Colonic mucosa (tissue), 4 donors: ENCODE results near the gene POTEF. TPM values are rescaled to one million over a fixed set of nuclear protein-coding genes. Genes with fewer than 3 reads are reported as not detected.
"Not testable (repeated sequence)": the region's sequence is repeated elsewhere in the genome, so short reads cannot be mapped to it uniquely, and the experiment has no call there.

Source experiments
- DNase-seq: peaks from one replicate; pipeline ENCODE4 v3.0.0-alpha.2; 2020
- H3K27ac ChIP-seq: fragments of 200-600 bp; one replicate; pipeline ENCODE4 v1.8.0; 2021
- H3K27me3 ChIP-seq: fragments of 200-600 bp; one replicate; pipeline ENCODE4 v1.8.0; 2021
- H3K36me3 ChIP-seq: fragments of 200-600 bp; one replicate; pipeline ENCODE4 v1.8.0; 2021
- H3K4me1 ChIP-seq: fragments of 200-600 bp; one replicate; pipeline ENCODE4 v1.8.0; 2021; ENCODE audit warnings: mild to moderate bottlenecking
- H3K4me3 ChIP-seq: fragments of 200-600 bp; one replicate; pipeline ENCODE4 v1.8.0; 2021
- H3K9ac ChIP-seq, 2 donors: one replicate each; pipeline ENCODE4 v1.7.0; 2013; ENCODE audit warnings: control low read depth in 2 of 2, low read depth in 2 of 2, low read length in 2 of 2
- H3K9me3 ChIP-seq: fragments of 200-600 bp; one replicate; pipeline ENCODE4 v1.8.0; 2021
- intact Hi-C: fragments of 100-400 bp; cut with DNase I; formaldehyde crosslinking; loops from one replicate; pipeline ENCODE4 v1.14.1; 2022
- total RNA-seq, 2 donors: library from RNA; stranded (reverse); fragmentation: NEBNext Ultra II Directional in 1 of 2; extraction: Animal tissue kit (Norgen Biotek cat#: 25700) in 1 of 2; gene quantifications; one replicate each; pipeline ENCODE4 v1.2.1, GENCODE V29; 2021
- TF ChIP-seq, protein P1 (sequence below): fragments of 200-600 bp; IDR thresholded peaks from one replicate; pipeline ENCODE4 v1.8.0; 2022; ENCODE audit warnings: antibody characterized with exemption, mild to moderate bottlenecking
- donor health status: healthy.
- donor health status: DM: no; HTN: no; CAD: no.
- donor health status: DM: no; HTN: no; CAD: no.

The POTEF gene
- total RNA-seq, 2 donors from 2014 or later: not detected

DNA sequence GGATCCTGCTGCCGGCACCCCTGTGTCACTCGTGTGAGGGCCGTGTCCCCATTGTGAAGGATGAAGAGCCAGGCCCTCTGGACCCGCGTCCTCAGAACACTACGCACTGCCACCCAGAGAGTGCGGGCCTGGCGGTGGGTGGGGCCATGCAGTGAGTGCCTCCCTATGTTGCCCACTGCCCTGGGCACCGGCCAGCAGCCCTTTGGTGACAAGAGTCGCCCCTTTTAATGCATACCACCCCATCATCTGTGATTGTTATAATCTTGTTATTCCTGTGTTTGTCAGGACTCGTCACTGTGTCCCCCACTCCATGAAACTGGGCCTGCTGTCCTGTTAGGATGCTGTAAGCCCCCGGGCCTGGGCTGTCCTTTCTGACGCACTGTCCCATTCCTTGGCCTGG, 9.3 kb upstream of the POTEF start:
- H3K9me3 ChIP-seq, H3K9ac ChIP-seq, H3K27me3 ChIP-seq, intact Hi-C loops, H3K4me3 ChIP-seq, H3K36me3 ChIP-seq, H3K4me1 ChIP-seq, DNase-seq, H3K27ac ChIP-seq: not testable (repeated sequence)

DNA sequence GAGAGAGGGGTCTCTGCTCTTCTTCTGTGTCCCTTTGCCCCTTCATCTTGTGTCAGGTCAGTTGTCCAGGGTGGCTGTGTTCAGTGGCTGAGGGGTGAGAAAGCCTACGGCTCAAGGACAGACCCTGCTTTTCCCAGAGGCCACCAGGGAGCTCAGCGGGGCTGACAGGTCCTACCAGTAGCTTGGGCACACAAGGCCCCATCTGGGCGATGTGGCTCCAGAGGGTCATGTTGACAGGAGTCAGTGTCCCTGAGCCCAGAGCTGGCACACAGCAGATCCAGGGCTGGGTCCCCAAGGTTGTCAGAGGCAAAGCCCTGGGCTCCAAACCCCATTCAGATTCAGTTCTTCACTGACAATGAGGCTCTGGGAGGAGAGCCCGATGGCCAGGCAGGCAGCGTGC, 8.1 kb upstream of the POTEF start:
- H3K27ac ChIP-seq, H3K4me1 ChIP-seq, H3K4me3 ChIP-seq, H3K9me3 ChIP-seq, H3K36me3 ChIP-seq, intact Hi-C loops, DNase-seq, H3K27me3 ChIP-seq, H3K9ac ChIP-seq: not testable (repeated sequence)

DNA sequence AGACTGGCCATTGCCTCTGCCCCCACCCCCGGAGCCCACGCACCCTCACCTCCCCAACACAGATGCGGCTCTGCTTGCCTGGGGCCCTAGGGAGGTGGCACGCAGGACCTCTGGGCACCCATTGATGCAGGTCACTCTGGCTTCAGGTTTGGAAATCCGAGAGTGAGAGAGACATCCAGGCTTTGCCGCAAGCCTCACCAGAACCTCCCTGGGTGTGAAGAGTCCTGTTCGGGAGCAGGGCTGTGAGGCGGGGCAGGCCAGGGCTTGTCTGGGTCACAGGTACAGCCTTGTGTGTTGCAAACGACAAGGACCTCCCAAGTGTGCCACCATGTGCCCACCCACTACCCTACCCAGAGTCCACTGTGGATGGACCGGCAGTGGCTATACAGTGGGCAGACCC, 7.5 kb upstream of the POTEF start:
- not testable (repeated sequence) for H3K4me1 ChIP-seq, H3K4me3 ChIP-seq

DNA sequence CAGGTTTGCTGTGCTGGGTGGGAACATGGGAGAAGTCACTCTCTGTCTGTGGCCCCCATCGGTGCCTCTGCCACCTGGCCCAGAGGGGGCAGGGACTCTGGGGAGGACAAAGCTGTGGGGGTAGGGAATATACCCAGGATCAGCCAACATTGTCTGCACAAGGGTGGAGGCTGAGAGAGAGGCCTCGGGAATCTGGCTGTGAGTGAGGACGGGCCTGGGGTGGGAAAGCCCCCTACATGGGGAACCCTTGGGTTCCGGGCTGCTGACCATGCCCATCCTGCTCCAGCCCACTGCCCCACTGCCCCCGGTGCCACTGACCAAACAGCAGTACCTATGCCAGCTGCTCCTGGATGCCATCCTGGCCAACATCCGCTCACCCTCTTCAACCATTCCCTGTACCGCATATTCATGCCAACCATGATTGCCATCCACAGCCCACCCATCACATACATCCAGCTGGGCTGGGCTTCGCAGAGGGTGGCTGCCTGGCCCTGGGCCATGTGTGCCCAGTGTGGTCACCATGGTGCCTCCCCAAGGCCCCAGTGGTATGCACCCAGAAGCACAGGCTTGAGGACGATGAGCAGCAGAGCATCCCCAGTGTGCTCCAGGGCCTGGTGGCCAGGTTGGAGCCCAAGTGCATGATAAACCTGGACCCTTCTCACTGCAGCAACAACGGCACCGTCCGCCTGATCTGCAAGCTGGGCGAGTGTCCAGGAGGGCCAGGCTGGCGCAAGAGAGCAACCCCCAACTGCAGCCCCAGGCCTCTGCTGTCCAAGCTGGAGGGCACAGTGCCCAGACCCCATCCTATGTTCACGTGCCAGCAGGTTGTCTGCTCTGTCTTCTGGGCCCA, 6.9 kb upstream of the POTEF start:
- TF ChIP-seq, protein P1, sequence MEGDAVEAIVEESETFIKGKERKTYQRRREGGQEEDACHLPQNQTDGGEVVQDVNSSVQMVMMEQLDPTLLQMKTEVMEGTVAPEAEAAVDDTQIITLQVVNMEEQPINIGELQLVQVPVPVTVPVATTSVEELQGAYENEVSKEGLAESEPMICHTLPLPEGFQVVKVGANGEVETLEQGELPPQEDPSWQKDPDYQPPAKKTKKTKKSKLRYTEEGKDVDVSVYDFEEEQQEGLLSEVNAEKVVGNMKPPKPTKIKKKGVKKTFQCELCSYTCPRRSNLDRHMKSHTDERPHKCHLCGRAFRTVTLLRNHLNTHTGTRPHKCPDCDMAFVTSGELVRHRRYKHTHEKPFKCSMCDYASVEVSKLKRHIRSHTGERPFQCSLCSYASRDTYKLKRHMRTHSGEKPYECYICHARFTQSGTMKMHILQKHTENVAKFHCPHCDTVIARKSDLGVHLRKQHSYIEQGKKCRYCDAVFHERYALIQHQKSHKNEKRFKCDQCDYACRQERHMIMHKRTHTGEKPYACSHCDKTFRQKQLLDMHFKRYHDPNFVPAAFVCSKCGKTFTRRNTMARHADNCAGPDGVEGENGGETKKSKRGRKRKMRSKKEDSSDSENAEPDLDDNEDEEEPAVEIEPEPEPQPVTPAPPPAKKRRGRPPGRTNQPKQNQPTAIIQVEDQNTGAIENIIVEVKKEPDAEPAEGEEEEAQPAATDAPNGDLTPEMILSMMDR: no peak
- Histone ChIP-seq H3K4me1 (no peaks in the 10 kb centered on the region), H3K9me3 (no peaks in the 10 kb centered on the region), H3K36me3 (no peaks in the 10 kb centered on the region), H3K27me3 (no peaks in the 10 kb centered on the region), H3K27ac (no peak overlapping the region), H3K4me3 (no peak overlapping the region), H3K9ac (no peak overlapping the region)
- no peak for DNase-seq
- intact Hi-C loops: no loop called here

More for the DNA sequence above, 7.5 kb upstream of the POTEF start:
- DNase-seq, H3K36me3 ChIP-seq, intact Hi-C loops, H3K9ac ChIP-seq, H3K27me3 ChIP-seq, H3K27ac ChIP-seq, H3K9me3 ChIP-seq: not testable (repeated sequence)

DNA sequence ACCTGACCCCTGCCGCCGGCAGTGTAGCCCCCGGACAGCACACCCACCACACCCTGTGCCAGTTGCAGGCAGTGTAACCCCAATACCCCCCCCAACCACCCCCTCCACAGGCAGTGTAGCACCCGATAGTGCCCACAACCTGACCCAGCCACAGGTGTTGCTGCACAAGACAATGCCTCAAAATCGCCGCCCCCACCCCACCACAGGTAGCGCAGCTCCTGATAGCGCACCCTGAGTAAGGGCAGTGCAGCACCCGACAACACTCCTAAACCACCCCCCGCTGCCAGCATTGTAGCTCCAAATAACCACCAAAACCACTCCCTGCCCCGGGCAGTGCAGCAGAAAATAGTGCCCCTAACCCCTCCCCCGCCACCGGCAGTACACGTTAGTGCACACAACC, 558 bp downstream of the POTEF start:
- H3K9ac ChIP-seq, H3K27ac ChIP-seq, H3K9me3 ChIP-seq, H3K27me3 ChIP-seq, DNase-seq, intact Hi-C loops, H3K36me3 ChIP-seq, H3K4me3 ChIP-seq, H3K4me1 ChIP-seq: not testable (repeated sequence)

DNA sequence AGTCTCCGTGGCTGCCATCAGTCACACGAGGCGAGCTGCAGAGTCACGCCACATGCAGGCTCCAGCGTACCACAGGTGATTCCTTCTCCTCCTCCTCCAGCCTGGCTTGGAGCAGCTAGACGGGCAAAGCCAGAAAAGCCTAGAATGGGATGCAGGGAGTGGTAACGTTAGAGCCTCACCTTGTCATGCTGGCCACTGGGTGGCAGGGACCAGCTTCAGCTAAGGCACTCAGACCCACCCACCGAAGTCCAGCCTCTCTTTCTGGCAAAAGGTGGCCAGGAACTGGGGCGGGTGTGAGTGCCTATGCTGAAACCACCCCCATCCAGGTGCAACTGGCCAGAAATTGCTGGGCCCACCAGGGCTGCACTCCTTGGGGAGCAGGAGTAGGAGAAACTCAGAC, 1.3 kb downstream of the POTEF start:
- H3K4me1 ChIP-seq, DNase-seq, H3K4me3 ChIP-seq, H3K27me3 ChIP-seq, intact Hi-C loops, H3K9ac ChIP-seq, H3K9me3 ChIP-seq, H3K36me3 ChIP-seq, H3K27ac ChIP-seq: not testable (repeated sequence)

DNA sequence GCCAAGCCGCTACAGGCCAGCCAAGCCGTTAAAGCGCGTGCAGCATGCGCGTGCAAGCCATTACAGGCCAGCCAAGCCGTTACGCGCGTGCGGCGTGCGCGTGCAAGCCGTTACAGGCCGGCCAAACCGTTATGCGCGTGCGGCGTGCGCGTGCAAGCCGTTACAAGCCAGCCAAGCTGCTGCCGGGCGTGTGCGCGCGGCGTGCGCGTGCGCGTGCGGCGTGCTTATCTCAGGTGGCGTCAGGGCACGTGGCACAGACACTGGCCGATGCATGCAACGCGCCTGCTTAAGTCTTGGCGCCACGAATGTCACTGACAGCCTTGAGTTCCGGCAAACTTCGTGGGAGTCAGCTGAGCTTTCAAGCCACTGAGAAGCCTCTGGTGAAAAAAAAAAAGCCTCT, 8.1 kb downstream of the POTEF start:
- H3K4me1 ChIP-seq, DNase-seq, H3K27me3 ChIP-seq, H3K36me3 ChIP-seq, H3K9me3 ChIP-seq, intact Hi-C loops, H3K4me3 ChIP-seq, H3K9ac ChIP-seq, H3K27ac ChIP-seq: not testable (repeated sequence)

DNA sequence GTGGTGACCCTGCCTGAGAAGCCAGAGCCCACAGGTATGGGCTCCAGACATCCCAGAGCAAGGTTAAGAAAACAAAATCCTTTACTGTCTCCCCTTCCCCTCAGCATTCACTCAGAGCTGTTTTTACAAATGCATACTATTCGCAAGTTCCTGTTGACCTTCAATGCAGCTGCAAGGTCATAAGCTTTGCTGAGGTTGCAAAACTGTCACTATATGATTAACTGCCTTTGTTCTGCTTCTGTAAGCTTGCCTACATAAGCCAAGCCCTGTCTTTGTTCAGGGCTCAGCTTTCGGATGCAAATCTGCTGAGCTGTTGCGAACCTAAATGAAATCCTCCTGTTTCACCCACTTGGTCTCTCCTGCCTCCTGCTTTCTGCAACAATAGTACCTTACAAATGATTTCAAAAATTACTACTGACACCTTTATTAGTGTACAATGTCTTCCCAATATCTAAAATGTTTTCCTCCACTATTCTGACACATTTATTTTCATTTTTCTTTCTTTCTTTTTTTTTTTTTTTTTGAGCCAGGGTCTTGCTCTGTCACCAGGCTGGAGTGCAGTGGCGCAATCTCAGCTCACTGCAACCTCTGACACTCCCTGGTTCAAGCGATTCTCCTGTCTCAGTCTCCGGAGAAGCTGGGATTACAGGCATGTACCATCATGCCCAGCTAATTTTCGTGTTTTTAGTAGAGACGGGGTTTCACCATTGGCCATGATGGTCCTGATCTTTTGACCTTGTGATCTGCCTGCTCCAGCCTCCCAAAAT, 26.2 kb downstream of the POTEF start:
- H3K9me3 ChIP-seq, H3K27me3 ChIP-seq, H3K9ac ChIP-seq, DNase-seq, H3K4me3 ChIP-seq, H3K4me1 ChIP-seq, intact Hi-C loops, H3K27ac ChIP-seq, H3K36me3 ChIP-seq: not testable (repeated sequence)

DNA sequence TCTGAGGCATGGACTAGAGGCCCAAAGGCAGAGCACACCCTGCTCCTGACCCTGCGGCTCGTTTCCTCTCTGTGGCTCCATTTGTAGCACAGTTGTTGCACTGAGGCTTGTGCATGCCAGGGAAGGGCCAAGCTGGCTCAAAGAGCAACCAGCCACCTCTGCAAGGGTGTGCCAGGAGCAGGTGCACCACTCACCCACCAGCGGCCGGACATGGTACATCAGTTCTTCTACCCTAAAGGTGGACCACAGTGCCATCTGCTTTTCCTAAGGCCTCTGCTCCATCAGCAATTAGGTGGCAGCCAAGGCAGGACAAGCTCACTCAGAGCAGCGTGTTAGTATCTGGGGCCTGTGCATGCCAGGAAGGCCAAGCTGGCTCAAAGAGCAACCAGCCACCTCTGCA, 66.4 kb downstream of the POTEF start:
- H3K36me3 ChIP-seq, H3K9ac ChIP-seq, intact Hi-C loops, H3K9me3 ChIP-seq, H3K4me3 ChIP-seq, H3K27ac ChIP-seq, H3K27me3 ChIP-seq, DNase-seq, H3K4me1 ChIP-seq: not testable (repeated sequence)

DNA sequence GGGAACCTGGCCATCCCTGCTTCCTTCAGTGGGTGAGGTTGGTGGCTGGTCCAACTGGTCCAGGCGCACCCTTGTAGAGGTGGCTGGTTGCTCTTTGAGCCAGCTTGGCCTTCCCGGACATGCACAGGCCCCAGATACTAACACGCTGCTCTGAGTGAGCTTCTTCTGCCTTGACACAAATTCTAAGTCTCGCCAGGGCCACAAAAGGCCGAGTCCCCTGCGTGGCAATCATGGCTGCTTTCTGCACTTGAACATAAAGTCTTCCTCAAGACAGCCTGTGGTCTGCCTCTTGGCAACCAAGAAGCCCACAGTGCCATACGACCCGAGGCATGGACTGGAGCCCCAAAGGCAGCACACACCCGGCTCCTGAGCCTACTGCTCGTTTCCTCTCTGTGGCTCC, 69.0 kb downstream of the POTEF start:
- H3K36me3 ChIP-seq, H3K27ac ChIP-seq, intact Hi-C loops: not testable (repeated sequence)

DNA sequence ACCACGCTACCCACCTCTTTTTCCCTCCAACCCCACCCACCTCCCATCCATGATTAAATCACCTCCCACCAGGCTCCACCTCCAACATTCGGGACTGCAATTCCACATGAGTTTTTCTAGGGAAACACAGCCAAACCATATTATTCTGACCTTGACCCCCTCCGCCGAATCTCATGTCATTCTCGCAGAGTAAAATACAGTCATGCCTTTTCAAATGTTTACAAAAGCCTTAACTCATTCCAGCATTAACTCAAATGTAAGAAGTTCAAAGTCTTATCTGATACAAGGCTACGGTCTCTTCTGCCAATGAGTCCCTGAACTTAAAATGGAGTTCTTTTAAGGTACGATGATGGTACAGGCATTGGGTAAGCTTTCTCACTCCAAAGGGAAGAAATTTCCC, 72.7 kb downstream of the POTEF start:
- H3K9ac ChIP-seq, H3K27me3 ChIP-seq, H3K4me1 ChIP-seq, DNase-seq, H3K36me3 ChIP-seq, H3K9me3 ChIP-seq, intact Hi-C loops, H3K4me3 ChIP-seq, H3K27ac ChIP-seq: not testable (repeated sequence)

More for the DNA sequence above, 69.0 kb downstream of the POTEF start:
- not testable (repeated sequence) for H3K4me1 ChIP-seq, DNase-seq, H3K9me3 ChIP-seq, H3K9ac ChIP-seq, H3K4me3 ChIP-seq, H3K27me3 ChIP-seq

DNA sequence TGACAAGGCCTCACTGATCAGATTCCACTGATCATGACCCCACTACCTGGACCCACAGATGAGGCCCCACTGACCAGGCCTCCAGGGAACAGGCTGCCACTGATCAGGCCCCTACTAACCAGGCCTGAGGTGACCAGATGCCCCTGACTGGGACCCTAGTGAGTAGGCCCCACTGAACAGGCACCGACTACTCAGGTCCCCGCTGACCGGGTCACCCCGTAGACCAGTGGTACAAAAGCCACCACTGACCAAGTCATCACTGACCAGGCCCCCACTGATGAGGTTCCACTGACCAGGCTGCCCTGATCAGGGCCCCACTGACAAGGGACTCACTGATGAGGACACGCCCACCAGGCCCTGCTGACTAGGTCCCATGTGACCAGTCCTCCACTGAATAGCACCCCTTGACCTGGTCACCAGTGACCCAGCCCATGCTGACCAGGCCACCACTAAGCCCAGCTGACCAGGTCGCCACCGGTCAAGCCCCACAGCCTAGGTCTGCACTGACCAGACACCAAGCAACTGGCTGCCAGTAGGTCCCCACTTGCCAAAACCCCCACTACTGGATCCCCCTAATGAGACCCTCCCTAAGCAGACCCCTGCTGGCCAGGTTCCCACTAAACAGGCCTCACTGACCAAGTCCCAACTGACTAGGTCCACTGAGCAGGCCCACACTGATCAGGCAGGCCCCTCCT, 75.7 kb downstream of the POTEF start:
- H3K4me1 ChIP-seq, intact Hi-C loops, H3K4me3 ChIP-seq, H3K27me3 ChIP-seq, H3K36me3 ChIP-seq, DNase-seq, H3K9ac ChIP-seq, H3K9me3 ChIP-seq, H3K27ac ChIP-seq: not testable (repeated sequence)
